NCI-H2029 (cell line): ENCODE results near the gene IRX4.

ENCODE experiments used
- DNase-seq: peaks from one replicate; lab custom pipeline; 2025; lab: John Stamatoyannopoulos, UW

Gene IRX4

DNA sequence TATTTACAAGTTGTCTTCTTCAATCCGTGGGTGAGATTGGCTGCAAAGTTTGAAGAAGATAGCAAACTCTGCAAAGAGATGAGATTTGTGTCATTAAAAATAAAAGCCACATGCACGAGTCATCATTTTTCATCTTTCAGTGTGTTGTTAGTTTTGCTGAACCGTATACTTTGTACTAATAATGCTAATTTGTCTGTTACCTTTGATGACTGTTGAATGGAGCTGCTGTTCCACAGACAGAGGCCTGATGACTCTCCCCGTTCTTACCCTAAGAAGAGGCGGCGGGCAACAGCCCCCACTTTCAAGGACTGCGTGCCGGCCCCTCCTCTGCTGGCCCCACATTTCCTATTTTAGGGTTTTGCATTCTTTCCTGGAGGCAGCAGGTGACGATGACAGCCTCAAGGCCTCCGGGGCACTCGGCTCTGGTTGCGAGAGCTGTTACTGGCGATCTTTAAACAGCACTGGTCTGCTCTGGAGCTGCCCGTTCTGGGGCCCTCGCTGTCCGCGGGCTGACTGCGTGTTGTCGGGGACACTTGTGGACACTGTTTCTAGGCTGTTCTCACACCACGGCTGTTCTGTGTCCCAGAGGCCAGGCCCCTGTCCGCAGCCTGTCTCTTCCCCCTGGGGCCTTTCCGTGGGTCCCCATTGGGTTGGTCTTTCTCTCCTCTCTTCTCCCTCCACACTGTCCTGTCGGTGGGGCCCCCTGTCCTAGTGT lies 46.4 kb downstream of the IRX4 start:
- no peak for DNase-seq

DNA sequence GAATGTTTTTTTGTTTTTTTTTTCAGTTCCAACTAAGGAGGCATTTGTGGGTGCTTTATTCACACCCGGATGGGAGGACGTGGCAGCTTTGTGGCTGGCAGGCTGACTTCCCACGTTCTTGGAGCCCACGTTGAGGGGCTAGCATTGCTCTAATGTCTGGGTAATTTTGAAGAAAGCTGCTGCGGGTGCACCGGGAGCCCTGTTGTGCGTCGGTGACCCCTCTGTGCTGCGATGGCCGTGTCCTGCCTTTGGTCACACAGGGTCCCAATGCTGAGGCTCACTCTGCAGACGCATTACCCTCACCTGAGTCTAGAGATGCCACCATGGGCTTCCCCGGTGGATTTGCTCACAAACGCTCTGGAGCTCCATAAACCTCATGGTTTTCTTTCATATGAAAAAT lies 47.3 kb downstream of the IRX4 start:
- DNase-seq = no peak

- DNase-seq = no peak
Observed at GRCh38 chr5:1834721-1835429, 47.9 kb downstream of the IRX4 start.

- DNase-seq = no peak
Observed at GRCh38 chr5:1834022-1834551, 48.6 kb downstream of the IRX4 start.

GRCh38 chr5:1833264-1834021 lies 49.3 kb downstream of the IRX4 start:
- DNase-seq = no peak

GRCh38 chr5:1832511-1833250 lies 50.0 kb downstream of the IRX4 start:
- no peak for DNase-seq

DNA sequence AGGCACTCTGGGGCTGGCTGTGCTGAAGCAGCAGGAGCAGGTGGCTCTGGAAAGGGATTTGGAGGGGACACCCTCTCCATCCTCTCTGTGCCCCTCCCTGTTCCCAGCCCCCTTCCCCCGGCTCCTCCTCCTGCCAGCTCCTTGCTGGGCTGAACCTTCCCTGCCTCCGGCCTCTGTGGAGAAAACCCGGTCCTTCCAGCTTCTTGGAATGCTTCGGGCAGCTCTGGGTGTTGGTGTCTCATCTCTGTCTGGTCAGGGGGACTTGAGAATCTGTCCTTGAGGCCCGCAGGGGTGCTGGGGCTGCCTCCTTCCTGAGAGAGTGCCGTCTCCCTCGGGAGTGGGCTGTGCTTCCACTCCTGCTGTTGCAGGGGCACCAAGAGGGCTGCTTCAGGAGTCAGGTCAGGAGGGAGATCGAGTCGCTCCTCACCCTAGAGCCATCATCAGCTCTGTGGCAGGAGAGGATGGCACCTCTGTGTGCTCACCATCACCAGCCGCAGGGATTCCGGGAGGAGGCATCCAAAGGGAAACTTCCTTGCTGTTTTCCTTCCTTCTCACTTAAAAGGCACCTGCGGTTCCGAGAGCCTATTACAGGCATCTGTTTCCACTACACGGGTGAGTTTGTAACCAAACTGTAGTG lies 50.9 kb downstream of the IRX4 start:
- DNase-seq = no peak

GRCh38 chr5:1831257-1831656 lies 51.5 kb downstream of the IRX4 start:
- no peak for DNase-seq

- no peak for DNase-seq
Observed at GRCh38 chr5:1830571-1831228, 52.0 kb downstream of the IRX4 start.

DNA sequence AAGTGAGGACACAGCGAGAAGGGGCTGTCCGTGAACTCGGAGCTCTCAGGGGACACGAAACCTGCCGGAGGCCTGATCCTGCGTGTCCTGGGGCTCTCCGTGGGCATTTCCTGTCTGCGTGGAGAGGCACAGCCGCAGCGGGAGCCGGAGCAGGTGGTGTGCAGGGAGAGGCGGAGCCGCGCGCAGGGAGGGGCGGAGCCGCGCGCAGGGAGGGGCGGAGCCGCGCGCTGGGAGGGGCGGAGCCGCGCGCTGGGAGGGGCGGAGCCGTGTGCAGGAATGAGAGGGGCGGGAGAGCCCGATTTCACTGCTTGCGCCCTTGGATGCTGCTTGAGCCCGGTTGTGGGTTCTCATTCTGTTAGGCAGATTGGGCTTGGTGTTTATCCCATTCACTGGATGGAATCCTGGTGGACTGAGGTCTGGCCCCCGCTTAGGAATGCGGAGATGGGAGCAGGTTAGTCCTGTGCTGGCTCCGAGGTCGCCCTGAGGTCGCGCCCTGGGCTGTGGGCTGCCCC lies 54.8 kb downstream of the IRX4 start:
- peak; percentile 12 for DNase-seq
